ENCODE data around the gene UST.
"Not testable (repeated sequence)": the region's sequence is repeated elsewhere in the genome, so short reads cannot be mapped to it uniquely, and the experiment has no call there.

Gene UST

DNA sequence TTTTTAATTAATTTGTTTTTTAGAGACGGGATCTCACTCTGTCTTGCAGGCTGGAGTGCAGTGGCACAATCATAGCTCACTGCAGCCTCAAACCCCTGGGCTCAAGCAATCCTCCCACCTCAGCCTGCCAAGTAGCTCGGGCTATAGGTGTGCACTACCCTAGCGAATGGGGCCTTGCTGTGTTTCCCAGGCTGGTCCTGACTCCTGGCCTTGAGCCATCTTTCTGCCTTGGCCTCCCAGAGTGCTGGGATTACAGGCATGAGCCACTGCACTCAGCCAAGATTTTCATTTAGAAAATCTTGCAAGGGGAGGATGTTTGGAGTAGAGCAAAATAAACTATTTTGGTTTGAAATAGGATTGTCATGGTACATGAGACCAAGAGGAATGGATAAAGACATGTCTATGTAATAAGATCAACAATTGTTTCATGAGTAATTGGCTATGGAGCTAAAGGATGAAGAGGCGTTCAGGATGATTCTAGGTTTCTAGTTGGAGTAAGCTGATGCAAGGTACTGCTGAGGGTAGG lies 237.8 kb downstream of the UST start:
- no peak for DNase-seq

DNA sequence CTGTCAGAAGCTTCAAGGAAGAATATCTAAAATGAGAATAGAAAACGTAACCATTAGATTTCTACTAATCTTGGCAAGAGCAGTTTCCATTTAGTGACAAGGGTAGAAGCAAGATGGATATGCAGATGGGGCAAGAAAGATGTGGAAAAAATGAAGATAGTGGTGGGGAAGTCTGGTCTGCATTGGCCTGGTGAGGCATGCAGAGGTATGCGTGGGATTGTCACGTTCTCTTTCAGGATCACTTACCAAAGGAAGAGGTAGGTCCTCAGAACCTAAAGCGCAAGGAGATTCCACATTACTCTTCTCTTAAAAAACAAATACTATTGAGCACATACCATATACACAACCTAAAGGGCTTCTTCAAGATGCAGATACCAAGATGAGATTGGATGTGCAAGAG lies 238.7 kb downstream of the UST start:
- no peak for DNase-seq

DNA sequence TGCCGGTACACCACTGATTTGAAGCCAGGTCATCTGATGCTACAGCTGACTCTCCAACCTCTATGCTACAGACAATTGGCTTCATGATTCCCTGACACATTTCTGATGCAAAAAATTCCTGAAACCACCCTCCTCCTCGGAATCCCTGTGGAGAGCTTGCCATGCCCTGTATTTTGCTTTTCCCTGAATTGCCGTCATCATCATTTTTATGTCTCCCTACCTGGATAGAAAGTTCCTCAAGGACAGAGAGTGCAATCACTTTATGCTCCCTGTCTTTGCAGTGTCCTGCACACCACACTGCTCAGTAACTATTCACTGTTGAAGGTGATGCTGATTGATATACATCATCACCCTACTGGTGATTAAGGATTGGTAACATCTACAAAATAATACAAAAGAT lies 239.8 kb downstream of the UST start:
- DNase-seq: no peak

DNA sequence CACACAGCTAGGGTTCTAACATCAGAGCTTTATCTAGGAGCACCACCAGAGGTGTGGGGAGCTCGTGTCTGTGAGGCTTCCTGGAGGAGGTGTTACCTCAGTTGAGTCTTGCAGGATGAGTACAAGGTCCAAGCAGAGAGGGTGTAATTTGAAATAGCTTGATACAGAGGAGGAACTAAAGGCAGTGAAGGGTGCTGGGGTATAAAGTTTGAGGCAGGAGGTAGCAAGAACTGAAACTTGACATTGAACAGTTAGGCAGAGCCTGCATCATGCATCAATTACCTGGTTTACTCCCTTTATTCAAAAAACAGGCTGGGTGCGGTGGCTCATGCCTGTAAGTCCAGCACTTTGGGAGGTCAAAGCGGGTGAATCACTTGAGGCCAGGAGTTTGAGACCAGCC lies 241.2 kb downstream of the UST start:
- DNase-seq: no peak

DNA sequence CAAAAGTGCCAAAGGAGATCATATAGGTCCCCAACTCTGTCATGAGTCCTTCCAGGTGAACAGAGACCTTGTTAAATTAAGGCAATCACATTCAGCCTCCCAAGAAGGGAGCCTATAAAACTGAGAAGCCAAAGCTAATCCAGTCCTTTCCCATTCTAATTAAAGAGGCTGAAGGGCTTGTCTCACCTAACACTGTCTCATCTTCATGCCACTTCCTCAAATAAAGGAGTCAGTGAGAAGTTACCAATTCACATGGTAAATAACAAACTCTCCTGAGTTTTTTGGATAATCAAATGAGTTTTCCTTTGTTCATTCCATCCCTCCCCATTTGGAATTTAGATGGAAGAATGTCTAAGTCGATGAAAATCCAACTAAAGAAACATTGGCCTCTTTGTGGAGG lies 242.8 kb downstream of the UST start:
- DNase-seq: no peak

DNA sequence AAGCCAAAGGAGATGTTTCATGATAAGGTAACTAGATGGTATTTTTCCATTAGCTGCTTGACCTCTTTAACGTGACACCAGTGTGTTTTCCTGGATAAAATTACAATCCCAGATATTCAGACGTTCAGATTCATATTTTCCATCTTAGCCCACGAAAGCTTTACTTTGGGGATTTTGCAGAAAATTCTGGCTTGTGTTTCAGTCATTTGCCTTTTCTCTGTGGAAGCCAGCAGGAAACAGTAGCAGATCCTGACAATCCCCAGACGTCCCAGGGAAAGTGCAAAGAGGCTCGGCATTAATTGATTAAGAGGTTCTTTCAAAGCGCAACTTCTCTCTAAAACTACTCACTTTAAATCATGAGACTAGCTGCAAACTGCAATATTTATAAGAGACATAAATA lies 243.6 kb downstream of the UST start:
- no peak for DNase-seq

DNA sequence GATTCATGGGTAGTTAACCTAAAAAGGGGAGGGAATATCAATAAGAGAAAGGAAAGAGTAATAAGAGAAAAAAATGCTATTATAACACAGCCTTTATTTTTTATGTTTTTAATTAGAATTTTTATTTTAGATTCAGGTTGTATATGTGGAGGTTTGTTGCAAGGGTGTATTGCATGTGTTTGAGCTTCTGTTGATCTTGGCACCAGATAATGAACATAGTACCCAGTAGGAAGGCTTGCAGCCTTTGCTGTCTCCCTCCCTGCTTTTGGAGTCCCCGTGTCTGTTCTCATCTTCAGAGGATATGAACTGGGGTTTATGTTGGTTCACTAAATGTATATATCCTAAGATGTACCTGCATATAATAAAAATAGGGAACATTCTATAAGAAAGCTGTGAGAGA lies 250.0 kb downstream of the UST start:
- no peak for DNase-seq

DNA sequence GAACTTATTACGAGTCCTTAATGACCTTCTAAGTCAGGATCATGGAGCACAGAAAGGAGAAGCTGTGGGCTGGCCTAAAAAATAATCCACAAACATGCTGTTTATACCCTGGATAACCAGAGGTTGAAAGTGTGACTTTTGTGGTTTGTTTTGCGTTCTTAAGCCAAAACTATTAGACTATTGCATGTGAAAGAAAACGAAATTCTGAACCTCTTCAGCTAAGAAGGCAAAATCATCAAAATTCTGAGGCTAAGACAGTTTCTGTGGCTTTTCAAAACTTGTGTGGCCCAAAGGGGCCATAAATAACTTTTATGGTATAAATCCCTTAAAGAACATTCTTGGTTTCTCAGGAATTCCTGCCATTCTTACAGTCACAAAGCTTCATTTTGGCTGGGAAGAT lies 251.0 kb downstream of the UST start:
- DNase-seq: no peak

DNA sequence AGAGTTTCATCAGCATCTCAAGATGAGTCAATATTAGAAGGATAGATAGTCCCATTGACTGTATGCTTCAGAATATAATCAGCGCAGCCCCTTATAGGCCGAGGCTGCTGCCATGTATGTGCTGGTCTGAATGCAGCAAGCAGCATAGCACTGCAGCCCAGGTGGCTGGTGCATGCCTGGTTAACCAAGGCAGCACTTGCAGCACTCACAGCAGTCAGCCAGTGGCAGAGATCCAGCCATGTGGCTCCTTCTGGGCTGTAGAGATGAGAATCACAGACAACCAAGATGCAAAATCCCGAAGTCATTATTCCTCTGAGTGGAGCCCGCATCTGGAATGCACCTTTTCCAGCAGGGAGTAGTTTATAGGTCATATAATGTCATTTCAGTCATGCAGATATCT lies 251.9 kb downstream of the UST start:
- DNase-seq: no peak

DNA sequence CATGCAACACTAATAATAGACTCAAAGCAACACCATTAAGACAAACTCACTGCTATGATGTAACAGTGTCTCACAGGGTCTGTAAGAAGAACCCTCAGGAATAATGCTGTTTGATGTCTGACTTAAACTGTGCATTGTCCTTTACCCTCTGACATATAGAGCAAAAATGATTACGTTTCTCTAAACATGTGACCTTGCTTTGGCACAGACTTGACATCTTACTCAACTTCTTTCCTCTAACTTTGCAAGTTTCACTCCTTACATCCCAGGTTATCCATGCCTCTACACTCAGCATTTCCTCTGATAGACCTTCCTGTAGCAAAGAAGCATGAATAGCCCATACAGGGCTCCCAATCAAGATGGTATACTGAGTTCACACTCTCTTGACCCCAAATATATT lies 252.7 kb downstream of the UST start:
- DNase-seq: no peak

DNA sequence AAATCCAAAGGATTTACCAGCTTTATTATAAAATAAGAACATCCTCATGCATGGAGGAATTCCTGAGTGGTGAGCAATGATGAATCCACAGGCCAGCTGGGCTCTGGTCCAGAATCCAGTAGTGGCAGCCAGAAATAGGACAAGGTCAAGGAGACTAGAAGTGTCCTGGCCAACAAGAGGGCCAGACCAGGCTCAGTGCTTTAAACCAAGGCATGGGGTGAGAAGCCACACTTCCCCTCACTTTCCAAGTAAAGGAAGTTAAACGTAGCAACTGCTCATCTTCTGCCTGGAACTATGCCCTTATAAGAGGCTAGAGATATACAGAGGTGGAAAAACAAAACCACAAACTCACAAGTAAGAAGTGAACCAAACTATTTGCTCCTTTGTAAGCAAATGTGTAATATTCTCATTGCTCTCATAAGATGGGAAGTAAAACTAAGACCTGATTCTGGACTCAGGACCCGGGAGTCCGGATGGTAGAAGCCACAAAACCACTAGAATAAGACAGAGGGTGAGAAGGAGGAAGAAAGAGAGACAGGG lies 253.2 kb downstream of the UST start:
- DNase-seq: no peak

DNA sequence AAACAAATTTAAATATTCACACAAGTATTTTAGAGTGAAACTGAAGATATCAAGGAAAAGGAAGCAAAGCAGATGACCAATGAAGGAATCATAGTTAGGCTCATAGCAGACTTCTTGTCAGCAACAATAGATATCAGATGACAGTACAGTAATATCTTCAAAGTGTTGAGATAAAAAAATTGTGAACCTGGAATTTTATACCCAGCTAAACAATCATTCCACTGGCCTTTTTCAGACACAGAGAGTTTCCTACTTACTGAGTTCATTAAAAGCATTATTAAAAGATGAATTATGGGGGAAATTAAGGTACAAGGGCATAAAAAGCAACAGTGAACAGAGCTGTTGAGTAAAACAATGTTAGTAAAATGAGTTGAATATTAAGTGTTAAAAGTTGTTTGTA lies 254.6 kb downstream of the UST start:
- no peak for DNase-seq

DNA sequence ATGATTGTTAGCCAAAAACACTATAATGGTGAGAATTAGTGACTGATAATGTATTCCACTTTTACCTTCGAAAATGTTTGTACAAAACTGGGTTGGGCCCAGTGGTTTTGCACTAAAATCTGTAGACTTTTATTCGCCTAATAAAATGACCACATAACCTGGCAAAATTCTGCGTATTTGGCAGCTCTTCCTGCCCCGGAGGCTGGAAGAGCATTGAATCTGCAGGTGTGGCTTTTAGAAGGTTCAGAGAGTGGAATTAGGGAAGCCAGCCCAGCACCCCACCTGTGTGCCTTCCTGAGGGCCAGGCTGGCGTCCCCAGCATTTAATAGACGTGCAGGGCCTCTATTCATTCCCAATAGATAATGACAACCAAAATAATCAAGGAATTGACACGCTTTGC lies 256.7 kb downstream of the UST start:
- DNase-seq: no peak

DNA sequence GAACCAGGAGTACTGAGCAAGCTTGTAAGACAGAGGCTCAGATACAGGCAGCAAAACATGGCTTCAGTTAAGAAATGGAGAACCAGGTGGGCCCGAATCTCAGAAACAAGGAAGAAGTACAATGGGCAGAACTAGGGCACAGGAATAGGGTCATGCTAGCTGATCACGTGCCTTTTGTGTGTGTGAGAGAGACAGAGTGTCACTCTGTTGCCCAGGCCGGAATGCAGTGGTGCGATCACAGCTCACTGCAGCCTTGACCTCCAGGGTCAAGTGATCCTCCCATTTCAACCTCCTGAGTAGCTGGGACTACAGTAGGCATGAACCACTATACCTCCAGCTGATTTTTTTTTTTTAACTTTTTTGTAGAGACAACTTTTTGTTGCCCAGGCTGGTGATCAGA lies 257.8 kb downstream of the UST start:
- no peak for DNase-seq

DNA sequence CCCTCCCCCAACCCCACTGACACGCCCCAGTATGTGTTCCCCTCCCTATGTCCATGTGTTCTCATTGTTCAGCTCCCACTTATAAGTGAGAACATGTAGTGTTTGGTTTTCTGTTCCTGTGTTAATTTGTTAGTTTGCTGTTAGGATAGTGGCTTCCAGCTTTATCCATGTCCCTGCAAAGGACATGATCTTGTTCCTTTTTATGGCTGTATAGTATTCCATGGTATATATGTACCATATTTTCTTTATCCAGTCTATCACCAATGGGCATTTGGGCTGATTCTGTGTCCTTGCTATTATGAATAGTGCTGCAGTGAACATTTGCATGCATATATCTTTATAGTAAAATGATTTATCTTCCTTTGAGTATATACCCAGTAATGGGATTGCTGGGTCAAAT lies 259.4 kb downstream of the UST start:
- not testable (repeated sequence) for DNase-seq

DNA sequence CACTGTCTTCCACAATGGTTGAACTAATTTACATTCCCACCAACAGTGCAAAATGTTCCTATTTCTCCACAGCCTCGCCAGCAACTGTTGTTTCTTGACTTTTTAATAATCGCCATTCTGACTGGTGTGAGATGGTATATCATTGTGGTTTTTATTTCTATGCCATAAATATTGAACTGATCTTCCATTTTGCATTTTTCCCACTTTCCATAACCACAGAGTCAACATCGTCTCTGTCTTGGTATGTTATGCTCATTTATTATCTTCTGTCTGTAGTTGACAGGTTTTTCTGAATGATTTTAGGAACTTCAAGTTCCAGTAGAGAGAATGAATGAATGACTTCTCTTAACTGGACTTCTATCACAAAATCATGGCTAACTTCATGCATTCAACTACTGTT lies 259.8 kb downstream of the UST start:
- DNase-seq: no peak

DNA sequence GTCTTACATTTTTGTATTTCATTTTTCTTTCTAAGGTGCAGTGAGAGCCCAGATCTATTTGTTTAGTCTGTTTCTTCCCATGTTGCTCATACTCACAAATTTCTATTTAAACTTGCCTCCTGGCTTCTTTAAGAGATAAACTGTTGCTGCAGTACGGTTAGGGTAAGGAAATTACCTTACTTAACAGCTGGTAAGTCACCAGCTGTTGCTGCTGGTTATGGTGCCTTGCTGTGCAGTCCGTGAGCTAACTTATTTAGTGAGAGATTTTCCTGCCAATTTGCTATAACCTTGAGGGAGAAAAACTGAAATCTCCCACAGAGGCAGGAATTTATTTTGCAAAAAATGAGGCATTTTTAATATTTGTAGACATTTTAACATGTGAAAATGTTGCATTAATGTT lies 261.0 kb downstream of the UST start:
- no peak for DNase-seq

DNA sequence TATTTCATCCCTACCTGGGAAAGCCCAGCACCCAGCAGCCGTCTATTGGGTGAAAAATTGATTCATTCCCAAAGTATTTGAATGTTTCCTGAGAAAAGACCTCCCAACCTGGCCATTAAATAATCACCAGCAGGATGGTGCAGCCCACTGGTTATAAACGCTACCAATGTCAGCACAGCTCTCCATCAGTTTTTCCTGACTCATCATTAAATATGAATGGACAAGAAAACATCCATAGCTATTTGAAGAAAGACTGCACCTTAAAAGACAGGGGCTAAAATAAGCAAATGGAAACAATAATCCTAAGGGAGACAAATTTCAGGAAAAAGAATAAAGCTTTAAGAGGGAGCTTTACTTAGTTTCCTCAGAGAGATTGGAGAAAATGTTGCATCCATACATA lies 261.9 kb downstream of the UST start:
- no peak for DNase-seq

DNA sequence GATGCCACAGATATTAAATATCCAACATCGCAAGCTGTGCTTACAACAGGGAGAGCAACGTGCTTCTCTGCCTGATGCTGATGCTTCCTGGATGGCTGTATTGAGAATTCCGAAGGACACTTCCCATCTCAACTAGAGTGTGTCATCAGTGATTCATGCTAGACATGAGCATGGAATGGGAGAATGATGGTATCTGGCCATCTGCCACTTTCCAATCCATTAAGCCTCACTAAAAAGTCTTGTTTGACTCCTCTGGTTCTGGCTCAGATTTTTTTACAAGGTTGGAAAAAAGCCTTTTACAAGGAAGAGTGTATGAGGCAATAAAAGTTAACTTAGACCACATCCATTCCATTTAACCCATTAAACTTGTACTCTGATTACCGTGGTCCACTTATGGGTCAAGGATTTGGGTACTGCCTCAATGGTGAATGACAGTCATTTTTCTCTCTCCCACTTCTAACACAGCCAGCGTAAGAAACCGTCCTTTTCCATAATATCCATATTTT lies 265.3 kb downstream of the UST start:
- DNase-seq: no peak

DNA sequence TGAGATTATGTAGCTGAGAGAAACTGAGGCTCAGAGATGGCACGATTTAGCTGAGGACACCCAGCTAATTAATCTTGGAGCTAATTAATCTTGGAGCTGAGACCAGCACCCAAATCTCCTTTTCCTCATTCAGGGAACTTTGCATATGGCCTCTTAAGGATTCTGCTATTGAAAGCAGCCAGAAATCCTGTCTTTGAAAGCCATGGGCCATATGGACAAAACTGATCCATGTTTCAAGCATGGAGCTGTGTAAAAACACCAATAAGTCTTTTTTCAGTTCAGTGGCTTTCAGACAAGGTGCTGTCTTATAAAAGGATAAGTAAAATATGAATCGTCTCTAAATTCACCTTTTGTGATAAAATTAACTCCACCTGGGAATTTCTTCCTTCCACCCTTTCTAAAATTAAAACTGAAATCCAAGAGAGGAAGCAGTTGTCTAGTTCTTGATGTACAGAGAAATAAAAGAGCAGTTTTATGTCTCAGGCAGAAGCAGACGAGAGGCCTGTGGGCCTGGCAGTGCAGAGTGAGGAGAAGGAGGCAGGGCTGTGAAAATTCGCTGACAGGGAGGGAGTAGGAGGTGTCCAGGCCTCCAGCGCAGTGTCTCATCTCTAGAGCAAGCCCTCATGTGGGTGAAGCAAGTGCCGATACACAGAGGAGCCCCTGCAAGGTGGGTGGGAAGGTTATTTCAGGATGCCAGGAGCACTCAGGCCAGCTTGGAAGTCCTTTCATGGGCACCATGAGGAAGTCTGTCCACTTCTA lies 266.9 kb downstream of the UST start:
- no peak for DNase-seq

DNA sequence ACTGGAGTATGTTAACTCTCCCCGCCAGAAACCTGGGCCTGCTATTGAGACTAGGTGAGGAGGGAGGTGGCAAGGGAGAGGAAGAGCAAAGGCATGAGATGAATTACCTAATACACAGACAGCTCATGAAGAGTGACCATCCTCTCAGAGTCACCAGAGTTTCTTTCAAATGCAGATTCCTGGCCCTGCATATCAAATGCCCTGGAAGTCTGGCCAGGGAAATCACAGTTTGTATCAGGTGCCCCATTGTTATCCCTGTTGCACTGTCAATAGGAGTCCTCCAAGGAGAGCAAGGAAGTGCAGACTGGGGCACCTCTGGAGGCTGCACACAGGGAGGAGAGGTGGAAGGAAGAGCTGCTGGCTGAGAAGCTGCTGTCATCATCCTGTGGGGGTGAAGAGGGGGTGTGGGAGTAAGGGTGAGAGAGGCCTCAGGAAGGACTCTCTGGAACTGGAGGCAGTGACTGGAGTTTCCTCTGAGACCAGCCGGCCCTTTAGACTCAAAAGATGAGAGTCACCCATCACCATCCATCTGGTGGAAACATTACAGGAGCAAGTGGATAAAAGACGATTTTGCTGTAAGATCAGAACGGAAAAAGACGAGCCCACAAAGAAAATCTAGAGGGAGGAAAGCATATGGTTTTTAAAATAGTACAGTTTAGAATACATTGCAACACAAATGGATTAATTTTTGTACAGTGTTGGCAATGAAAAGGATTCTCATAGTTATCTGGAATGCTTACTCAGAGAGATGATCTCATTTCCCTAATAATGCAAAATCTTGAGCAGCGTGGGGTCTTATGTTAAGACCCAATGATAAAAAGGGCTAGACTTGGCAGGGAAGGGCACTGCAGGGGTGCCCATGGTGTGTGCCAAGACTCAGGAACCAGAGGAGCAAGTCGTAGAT lies 268.1 kb downstream of the UST start:
- DNase-seq: no peak

DNA sequence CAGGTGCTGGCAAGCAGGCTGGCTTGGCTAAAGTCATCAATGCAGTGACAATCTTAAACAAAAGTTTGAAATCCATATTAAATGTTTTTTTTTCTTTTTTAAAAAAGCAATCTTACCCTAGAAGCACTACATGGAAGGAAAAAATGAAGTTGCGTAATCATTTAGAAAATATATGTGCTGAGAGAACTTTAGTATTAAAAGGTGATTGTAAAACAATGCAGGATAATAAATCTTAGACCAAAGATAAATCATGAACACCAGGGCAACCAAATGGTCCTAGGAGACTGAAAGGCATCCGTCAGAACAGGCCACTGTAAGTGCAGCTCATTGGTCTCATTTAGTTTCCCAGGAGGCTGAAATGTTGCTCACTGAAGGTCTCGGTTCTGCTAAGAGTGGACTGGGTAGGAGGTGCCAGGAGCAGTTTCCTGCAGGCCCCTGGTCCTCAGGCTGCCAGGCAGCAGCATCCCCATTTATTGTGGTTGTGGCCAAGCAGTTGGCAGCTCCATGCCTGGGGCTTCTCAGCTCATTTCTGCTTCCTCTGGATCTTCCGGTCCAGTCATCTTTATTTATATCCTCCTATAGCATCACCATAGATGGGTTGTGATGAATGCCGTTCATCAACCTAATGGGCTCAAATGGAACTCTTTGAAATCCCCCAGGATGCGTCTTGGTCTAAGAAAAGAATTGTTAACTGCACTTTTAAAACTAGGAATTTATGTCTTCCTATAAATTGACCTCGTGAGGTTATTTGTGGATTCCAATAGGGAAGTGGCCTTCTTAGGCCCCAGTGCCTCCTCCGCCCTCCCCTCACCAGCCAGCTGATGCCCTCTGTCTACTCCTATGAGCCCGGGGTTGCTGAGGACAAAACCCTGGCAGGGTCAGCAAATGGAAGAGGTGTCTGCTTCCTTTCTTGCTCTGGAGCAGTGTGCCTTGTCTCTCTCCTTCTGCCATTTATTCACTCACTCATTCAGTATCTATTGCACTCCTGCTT lies 269.0 kb downstream of the UST start:
- no peak for DNase-seq
